ENCODE measurements around the gene ADGRL3.
"Not testable (repeated sequence)": the region's sequence is repeated elsewhere in the genome, so short reads cannot be mapped to it uniquely, and the experiment has no call there.

The ADGRL3 gene

GRCh38 chr4:61763682-61764081 lies 563.6 kb downstream of the ADGRL3 start:
- H3K4me3 ChIP-seq (ENCODE audit: low read depth, low read length) = no peak overlapping the region
- no peak for TF ChIP-seq CTCF (IDR thresholded peaks at IDR 0.05; ENCODE audit: low read depth, low read length)

- not testable (repeated sequence) for H3K4me3 ChIP-seq (ENCODE audit: low read depth, low read length)
These were observed 564.0 kb downstream of the ADGRL3 start for GRCh38 chr4:61764090-61764489.

- H3K4me3 ChIP-seq (ENCODE audit: low read depth, low read length) = not testable (repeated sequence)
These were observed 569.5 kb downstream of the ADGRL3 start for GRCh38 chr4:61769444-61770167.

- TF ChIP-seq CTCF (IDR thresholded peaks at IDR 0.05; ENCODE audit: low read depth, low read length) = no peak
- no peak overlapping the region for H3K4me3 ChIP-seq (ENCODE audit: low read depth, low read length)
These were observed 570.3 kb downstream of the ADGRL3 start for GRCh38 chr4:61770456-61770855.

GRCh38 chr4:61771056-61771455 lies 570.9 kb downstream of the ADGRL3 start:
- no peak for TF ChIP-seq CTCF (IDR thresholded peaks at IDR 0.05; ENCODE audit: low read depth, low read length)
- H3K4me3 ChIP-seq (ENCODE audit: low read depth, low read length) = no peak overlapping the region

GRCh38 chr4:61772126-61772525 lies 572.0 kb downstream of the ADGRL3 start:
- TF ChIP-seq CTCF (IDR thresholded peaks at IDR 0.05; ENCODE audit: low read depth, low read length) = no peak
- no peak overlapping the region for H3K4me3 ChIP-seq (ENCODE audit: low read depth, low read length)

- no peak for TF ChIP-seq CTCF (IDR thresholded peaks at IDR 0.05; ENCODE audit: low read depth, low read length)
- no peak overlapping the region for H3K4me3 ChIP-seq (ENCODE audit: low read depth, low read length)
These were observed 573.6 kb downstream of the ADGRL3 start for GRCh38 chr4:61773655-61774245.

GRCh38 chr4:61782133-61782532 lies 582.0 kb downstream of the ADGRL3 start:
- H3K4me3 ChIP-seq (ENCODE audit: low read depth, low read length) = no peak overlapping the region
- TF ChIP-seq CTCF (IDR thresholded peaks at IDR 0.05; ENCODE audit: low read depth, low read length) = no peak

Data from WI38 (cell line).